Esophagus muscularis mucosa (tissue), 4 donors: Measurements from ENCODE around the gene DEAF1. TPM values are rescaled to one million over a fixed set of nuclear protein-coding genes. Genes with fewer than 3 reads are reported as not detected.

ENCODE experiments used
- DNase-seq: peaks from one replicate; pipeline ENCODE4 v3.0.0-alpha.2; 2017; ENCODE audit errors: extremely low spot score
- H3K27ac ChIP-seq, 4 donors: fragments of 200-600 bp; sonication (generic); replicated peaks in 1 of 4; 1 replicate in 3 of 4; 2 replicates in 1 of 4; pipeline ENCODE4 v1.5.1; 2016 to 2019; ENCODE audit warnings: mild to moderate bottlenecking in 1 of 4
- H3K27me3 ChIP-seq, 4 donors: fragments of 200-600 bp; sonication (generic); one replicate each; pipeline versions ENCODE4 v1.5.1 to v1.6.0; 2016 to 2019
- H3K36me3 ChIP-seq, 4 donors: fragments of 200-600 bp; sonication (generic); one replicate each; pipeline ENCODE4 v1.5.1; 2016 to 2019
- H3K4me1 ChIP-seq, 4 donors: fragments of 200-600 bp; sonication (generic); one replicate each; pipeline ENCODE4 v1.5.1; 2016 to 2019
- H3K4me3 ChIP-seq, 4 donors: fragments of 200-600 bp; sonication (generic); 1 replicate in 2 of 4; 2 replicates in 2 of 4; pipeline ENCODE4 v1.5.1; 2016 to 2019; ENCODE audit warnings: mild to moderate bottlenecking in 4 of 4, moderate library complexity in 1 of 4
- H3K9me3 ChIP-seq, 4 donors: fragments of 200-600 bp; sonication (generic); 1 replicate in 3 of 4; 2 replicates in 1 of 4; pipeline ENCODE4 v1.5.1; 2016 to 2019
- EP300 ChIP-seq: sonication (generic); formaldehyde crosslinking; IDR thresholded peaks from one replicate; pipeline ENCODE4 v1.6.1; 2017; ENCODE audit warnings: antibody characterized with exemption
- POLR2A ChIP-seq: fragments of 450-650 bp; IDR thresholded peaks from one replicate; pipeline ENCODE4 v1.6.1; 2017; ENCODE audit warnings: antibody characterized with exemption, moderate library complexity, mild to moderate bottlenecking, low read depth
- POLR2AphosphoS5 ChIP-seq, 2 donors: sonication (generic); formaldehyde crosslinking; IDR thresholded peaks; one replicate each; pipeline ENCODE4 v1.6.1; 2017; ENCODE audit warnings: antibody characterized with exemption in 2 of 2
- WGBS: methylation state at CpG from one replicate; pipeline ENCODE4 v1.1.5; 2018; 5-methylcytosine and 5-hydroxymethylcytosine counted together
- intact Hi-C: fragments of 100-400 bp; cut with DNase I; formaldehyde crosslinking; loops from one replicate; pipeline ENCODE4 v1.15.1; 2023
- total RNA-seq, 4 donors: library from RNA; depleted of rRNA; stranded (reverse); fragments of >200 nt; gene quantifications; one replicate each; pipeline versions ENCODE4 v1.1.0 to v1.2.1, GENCODE V29; 2016
- TF ChIP-seq, protein P1 (sequence below), 3 experiments: fragments of 200-600 bp in 2 of 3; fragments of 450-650 bp in 1 of 3; sonication (generic) in 2 of 3; IDR thresholded peaks; one replicate each; pipeline ENCODE4 v1.5.1; 2017 to 2019; ENCODE audit warnings: antibody characterized with exemption in 3 of 3, mild to moderate bottlenecking in 2 of 3, moderate library complexity in 1 of 3

Gene DEAF1
- total RNA-seq, 4 donors from 2014 or later: 24.9 to 57.1 (median 39.4) TPM

DNA sequence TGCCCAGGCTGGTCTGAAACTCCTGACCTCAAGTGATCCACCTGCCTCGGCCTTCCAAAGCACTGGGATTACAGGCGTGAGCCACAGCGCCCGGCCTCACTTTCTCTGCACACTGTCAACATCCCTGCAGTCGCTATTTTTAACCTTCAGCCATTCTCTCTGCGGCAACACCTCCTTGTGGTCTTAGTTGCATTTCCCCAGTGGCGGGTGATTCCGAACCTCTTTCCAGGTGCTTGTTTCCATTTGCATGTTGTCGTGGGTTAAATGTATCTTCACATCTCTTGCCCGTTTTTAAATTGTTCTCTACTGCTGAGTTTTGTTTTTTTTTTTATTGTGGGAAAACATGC is 65.8 kb downstream of the DEAF1 start:
- Histone ChIP-seq H3K9me3 (no peaks in the 10 kb centered on the region), H3K27me3 (peaks cover 0 to 27% (median 2%) of the 10 kb centered on the region in 4 donors), H3K4me1 (peaks cover 2 to 29% (median 19%) of the 10 kb centered on the region in 4 donors), H3K27ac (peak overlapping the region in 3 of 4 donors; percentile 4 to 69 (median 63)), H3K36me3 (peaks cover 0 to 5% (median 1%) of the 10 kb centered on the region in 4 donors), H3K4me3 (no peak overlapping the region)
- DNase-seq: no peak
- WGBS: 42% methylated on average over 10 of the region's 10 CpGs
- TF ChIP-seq POLR2AphosphoS5 (IDR thresholded peaks at IDR 0.05): peak; percentile 24 to 50
- TF ChIP-seq EP300: no peak
- TF ChIP-seq POLR2A: no peak
- TF ChIP-seq, protein P1, sequence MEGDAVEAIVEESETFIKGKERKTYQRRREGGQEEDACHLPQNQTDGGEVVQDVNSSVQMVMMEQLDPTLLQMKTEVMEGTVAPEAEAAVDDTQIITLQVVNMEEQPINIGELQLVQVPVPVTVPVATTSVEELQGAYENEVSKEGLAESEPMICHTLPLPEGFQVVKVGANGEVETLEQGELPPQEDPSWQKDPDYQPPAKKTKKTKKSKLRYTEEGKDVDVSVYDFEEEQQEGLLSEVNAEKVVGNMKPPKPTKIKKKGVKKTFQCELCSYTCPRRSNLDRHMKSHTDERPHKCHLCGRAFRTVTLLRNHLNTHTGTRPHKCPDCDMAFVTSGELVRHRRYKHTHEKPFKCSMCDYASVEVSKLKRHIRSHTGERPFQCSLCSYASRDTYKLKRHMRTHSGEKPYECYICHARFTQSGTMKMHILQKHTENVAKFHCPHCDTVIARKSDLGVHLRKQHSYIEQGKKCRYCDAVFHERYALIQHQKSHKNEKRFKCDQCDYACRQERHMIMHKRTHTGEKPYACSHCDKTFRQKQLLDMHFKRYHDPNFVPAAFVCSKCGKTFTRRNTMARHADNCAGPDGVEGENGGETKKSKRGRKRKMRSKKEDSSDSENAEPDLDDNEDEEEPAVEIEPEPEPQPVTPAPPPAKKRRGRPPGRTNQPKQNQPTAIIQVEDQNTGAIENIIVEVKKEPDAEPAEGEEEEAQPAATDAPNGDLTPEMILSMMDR (IDR thresholded peaks at IDR 0.05): peak; percentile 25 to 45 (median 35)
- intact Hi-C loops: no loop called here

DNA sequence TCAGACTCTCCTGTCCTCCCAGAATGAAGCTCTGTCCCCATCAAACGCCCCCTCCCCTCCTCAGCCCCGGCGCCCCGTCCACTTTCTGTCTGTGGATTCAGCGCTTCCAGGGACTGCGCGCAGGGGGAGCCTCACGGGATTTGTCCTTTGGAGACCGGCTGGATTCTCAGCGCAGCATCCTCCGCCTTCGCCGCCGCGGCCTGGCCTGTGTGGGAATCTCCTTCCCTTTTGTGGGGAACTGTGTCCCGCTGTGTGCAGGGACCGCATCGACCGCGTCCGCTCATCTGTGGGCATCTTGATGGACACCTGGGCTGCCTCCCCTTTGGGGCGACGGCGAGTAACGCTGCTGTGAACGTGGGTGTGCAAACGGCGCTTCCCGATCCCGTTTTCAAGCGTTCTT is 67.0 kb downstream of the DEAF1 start:
- Histone ChIP-seq H3K27ac (peak overlapping the region in 1 of 4 donors; percentile 69), H3K9me3 (no peaks in the 10 kb centered on the region), H3K27me3 (peaks cover 0 to 38% (median 2%) of the 10 kb centered on the region in 4 donors), H3K36me3 (peaks cover 0 to 13% (median 7%) of the 10 kb centered on the region in 4 donors), H3K4me3 (no peak overlapping the region), H3K4me1 (peaks cover 2 to 29% (median 19%) of the 10 kb centered on the region in 4 donors)
- 89% methylated on average over 30 of the region's 31 CpGs for WGBS
- intact Hi-C loops: no loop called here
- TF ChIP-seq POLR2A: no peak
- TF ChIP-seq, protein P1 (IDR thresholded peaks at IDR 0.05): no peak
- no peak for TF ChIP-seq POLR2AphosphoS5 (IDR thresholded peaks at IDR 0.05)
- DNase-seq: no peak

DNA sequence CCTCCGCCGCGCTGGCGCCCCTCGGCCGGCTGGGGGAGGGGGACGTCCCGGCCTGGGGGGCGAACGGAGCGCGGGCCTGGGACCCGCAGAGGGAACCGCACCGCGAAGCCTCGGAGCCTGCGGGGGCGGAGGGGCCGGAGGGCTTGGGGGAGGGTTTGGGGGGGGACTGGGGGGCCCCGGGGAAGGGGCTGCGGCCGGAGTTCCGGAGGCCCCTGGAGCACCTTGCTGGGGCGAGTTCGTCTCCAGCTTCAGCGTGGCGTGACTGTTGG is 67.8 kb downstream of the DEAF1 start:
- Histone ChIP-seq H3K4me1 (peaks cover 2 to 29% (median 19%) of the 10 kb centered on the region in 4 donors), H3K27ac (no peak overlapping the region), H3K4me3 (peak overlapping the region in 1 of 4 donors; percentile 3), H3K36me3 (peaks cover 0 to 21% (median 12%) of the 10 kb centered on the region in 4 donors), H3K27me3 (peaks cover 0 to 40% (median 2%) of the 10 kb centered on the region in 4 donors), H3K9me3 (no peaks in the 10 kb centered on the region)
- TF ChIP-seq, protein P1 (IDR thresholded peaks at IDR 0.05): no peak
- TF ChIP-seq POLR2AphosphoS5 (IDR thresholded peaks at IDR 0.05): no peak
- no peak for TF ChIP-seq EP300
- TF ChIP-seq POLR2A: no peak
- no peak for DNase-seq
- intact Hi-C loops: no loop called here
- WGBS: 71% methylated on average over 4 of the region's 28 CpGs

DNA sequence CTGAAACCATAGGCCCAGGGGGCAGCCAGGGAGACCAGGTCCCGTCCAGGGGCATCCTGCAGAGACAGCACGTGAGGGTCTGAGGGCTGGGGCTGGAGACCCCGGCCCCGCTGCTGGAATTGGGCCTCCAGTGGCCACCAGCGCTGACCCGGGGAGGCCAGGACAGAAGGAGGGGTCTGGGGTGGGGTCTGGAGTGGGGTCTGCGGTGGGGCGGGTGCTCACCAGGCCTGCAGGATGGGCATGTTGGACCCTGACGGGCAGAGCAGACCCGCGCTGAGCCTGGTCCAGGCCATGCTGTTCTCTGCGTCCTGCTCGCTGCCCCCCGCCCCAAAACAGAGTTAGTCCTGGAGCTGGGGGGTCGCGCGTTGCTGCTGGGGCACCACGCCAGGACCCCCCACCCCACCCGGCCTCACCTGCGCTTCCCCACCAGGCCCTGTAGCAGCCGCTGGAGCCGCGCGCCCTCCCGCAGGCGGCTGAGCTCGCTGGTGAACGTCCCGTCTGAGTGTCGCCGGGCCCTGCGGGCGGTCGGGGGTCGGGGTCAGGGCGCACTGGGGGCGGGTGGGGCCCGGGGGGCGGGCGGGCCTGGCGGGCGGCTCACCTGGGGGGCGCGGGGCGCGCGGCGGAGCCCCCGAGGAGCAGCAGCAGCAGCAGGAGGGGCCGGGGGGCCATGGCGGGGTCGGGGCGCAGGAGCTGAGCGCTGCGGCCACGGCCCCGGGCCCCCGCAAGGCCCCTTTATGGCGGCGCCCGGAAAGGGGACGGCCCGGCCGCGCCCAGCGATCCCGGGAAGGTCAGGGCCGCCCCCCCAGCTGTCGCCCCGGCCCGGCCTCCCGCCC is 68.3 kb downstream of the DEAF1 start, which contains the start of gene SCT:
SCT (minus strand) TSS at position 707 of the 833 bp plus-strand sequence; CDS start at position 669, 38 bp downstream.
- H3K4me1 ChIP-seq: peaks cover 2 to 29% (median 19%) of the 10 kb centered on the region in 4 donors
- no peak for DNase-seq
- TF ChIP-seq POLR2AphosphoS5 (IDR thresholded peaks at IDR 0.05) (no peak), EP300 (no peak), POLR2A (no peak)
- TF ChIP-seq, protein P1 (IDR thresholded peaks at IDR 0.05): no peak
- intact Hi-C loops: no loop called here
- no peaks in the 10 kb centered on the region for H3K9me3 ChIP-seq
- H3K27me3 ChIP-seq: peaks cover 0 to 40% (median 2%) of the 10 kb centered on the region in 4 donors
- 13% methylated on average over 15 of the region's 72 CpGs for WGBS
- peak within 1 kb of the TSS in 1 of 4 donors; percentile 3 for H3K4me3 ChIP-seq
- H3K36me3 ChIP-seq: peaks cover 0 to 27% (median 15%) of the 10 kb centered on the region in 4 donors
- H3K27ac ChIP-seq: no peak within 1 kb of the TSS
